A673 (cell line): ENCODE data around the gene FZD10. TPM values are rescaled to one million over a fixed set of nuclear protein-coding genes. Genes with fewer than 3 reads are reported as not detected.

ENCODE experiments used
- BruUV-seq: library from RNA; stranded (reverse); fragments of 400-500 nt; replicated peaks from 2 replicates; lab custom pipeline; 2021; lab: Mats Ljungman, UMichigan
- CTCF ChIA-PET: fragments of 300-600 bp; sonication (Branson Sonifier 250); formaldehyde crosslinking; loops from one replicate; lab custom pipeline; 2022; ENCODE audit warnings: antibody characterized with exemption; lab: Charles Lee
- POLR2A ChIA-PET: fragments of 300-600 bp; sonication (Branson Sonifier 250); formaldehyde crosslinking; loops from one replicate; lab custom pipeline; 2022; ENCODE audit warnings: antibody characterized with exemption; ENCODE audit not compliant: low non-redundant PET; lab: Charles Lee
- DNase-seq: peaks from one replicate; pipeline ENCODE4 v3.0.0-alpha.2; 2015; ENCODE audit warnings: low spot score
- H3K27ac ChIP-seq: fragments of 200-600 bp; sonication (generic); 2 replicates; pipeline ENCODE4 v1.5.1; 2016; ENCODE audit warnings: mixed run types, low read depth, mild to moderate bottlenecking, mixed read lengths, antibody characterized with exemption, low read length; ENCODE audit not compliant: poor library complexity, severe bottlenecking
- H3K27me3 ChIP-seq: fragments of 200-600 bp; sonication (generic); replicated peaks from 2 replicates; pipeline ENCODE4 v1.6.1; 2017; ENCODE audit warnings: mixed run types, low read depth, mild to moderate bottlenecking, mixed read lengths, antibody characterized with exemption, low read length; ENCODE audit not compliant: insufficient read depth, poor library complexity
- H3K36me3 ChIP-seq: fragments of 200-600 bp; sonication (generic); 2 replicates; pipeline ENCODE4 v1.6.1; 2016; ENCODE audit warnings: mixed run types, mild to moderate bottlenecking, mixed read lengths, antibody characterized with exemption, low read length; ENCODE audit not compliant: insufficient read depth, poor library complexity, severe bottlenecking
- H3K4me1 ChIP-seq: fragments of 200-600 bp; sonication (generic); 2 replicates; pipeline ENCODE4 v1.6.1; 2017; ENCODE audit warnings: mixed run types, mild to moderate bottlenecking, mixed read lengths, antibody characterized with exemption, low read length; ENCODE audit not compliant: insufficient read depth, poor library complexity, severe bottlenecking
- H3K4me3 ChIP-seq: fragments of 200-600 bp; sonication (generic); 2 replicates; pipeline ENCODE4 v1.5.1; 2016; ENCODE audit warnings: low read depth, mixed run types, mild to moderate bottlenecking, mixed read lengths, low read length; ENCODE audit not compliant: poor library complexity, severe bottlenecking
- H3K9me3 ChIP-seq: fragments of 200-600 bp; sonication (generic); 2 replicates; pipeline ENCODE4 v1.6.1; 2016; ENCODE audit warnings: mixed run types, low read depth, mild to moderate bottlenecking, mixed read lengths, antibody characterized with exemption, low read length; ENCODE audit not compliant: poor library complexity, severe bottlenecking
- CTCF ChIP-seq: fragments of 300-800, 200-600 bp; sonication (generic); conservative IDR thresholded peaks from 2 replicates; pipeline ENCODE4 v1.5.1; 2017; ENCODE audit warnings: low read depth, mild to moderate bottlenecking, antibody characterized with exemption, low read length, moderate library complexity, mixed read lengths
- EZH2 ChIP-seq: fragments of 200-600 bp; sonication (generic); IDR thresholded peaks from 2 replicates; pipeline ENCODE4 v1.6.1; 2017; ENCODE audit warnings: borderline replicate concordance, low read depth, mild to moderate bottlenecking, mixed read lengths, antibody characterized with exemption, low read length; ENCODE audit not compliant: poor library complexity, severe bottlenecking
- intact Hi-C: fragments of 100-400 bp; cut with micrococcal nuclease; formaldehyde crosslinking; loops from one replicate; pipeline ENCODE4 v1.10.0; 2022; ENCODE audit not compliant: unreplicated experiment
- total RNA-seq: library from RNA; stranded (reverse); gene quantifications from 2 replicates; pipeline ENCODE4 v1.2.3, GENCODE V29; 2021

Gene FZD10
- total RNA-seq, 1 experiment from 2014 or later = not detected

GRCh38 chr12:130116791-130117190 lies 45.5 kb upstream of the FZD10 start:
- BruUV-seq = no TSS peak
- POLR2A ChIA-PET = no interaction called here
- Histone ChIP-seq H3K27ac (no peak overlapping the region), H3K27me3 (no peaks in the 10 kb centered on the region), H3K4me3 (no peak overlapping the region), H3K36me3 (no peaks in the 10 kb centered on the region), H3K4me1 (no peaks in the 10 kb centered on the region), H3K9me3 (no peaks in the 10 kb centered on the region)
- DNase-seq = no peak
- CTCF ChIA-PET = no interaction called here
- TF ChIP-seq CTCF = no peak
- no peak for TF ChIP-seq EZH2
- intact Hi-C loops = no loop called here

GRCh38 chr12:130117233-130117632 lies 45.0 kb upstream of the FZD10 start:
- CTCF ChIA-PET = no interaction called here

GRCh38 chr12:130117701-130118100 lies 44.6 kb upstream of the FZD10 start:
- CTCF ChIA-PET = no interaction called here
- Histone ChIP-seq H3K4me1 (no peaks in the 10 kb centered on the region), H3K9me3 (no peaks in the 10 kb centered on the region), H3K27ac (no peak overlapping the region), H3K36me3 (no peaks in the 10 kb centered on the region), H3K27me3 (no peaks in the 10 kb centered on the region), H3K4me3 (no peak overlapping the region)
- BruUV-seq = no TSS peak
- no peak for TF ChIP-seq CTCF
- TF ChIP-seq EZH2 = no peak
- POLR2A ChIA-PET = no interaction called here
- intact Hi-C loops = no loop called here
- DNase-seq = no peak

More at GRCh38 chr12:130117233-130117632, 45.0 kb upstream of the FZD10 start:
- H3K27ac ChIP-seq = no peak overlapping the region
- no peak overlapping the region for H3K4me3 ChIP-seq
- intact Hi-C loops = no loop called here
- no peak for TF ChIP-seq EZH2
- no peak for TF ChIP-seq CTCF
- no peaks in the 10 kb centered on the region for H3K27me3 ChIP-seq
- no peak for DNase-seq
- POLR2A ChIA-PET = no interaction called here
- H3K36me3 ChIP-seq = no peaks in the 10 kb centered on the region
- H3K4me1 ChIP-seq = no peaks in the 10 kb centered on the region
- BruUV-seq = no TSS peak
- no peaks in the 10 kb centered on the region for H3K9me3 ChIP-seq
